ENCODE data around the gene ALKBH5.

Gene ALKBH5

DNA sequence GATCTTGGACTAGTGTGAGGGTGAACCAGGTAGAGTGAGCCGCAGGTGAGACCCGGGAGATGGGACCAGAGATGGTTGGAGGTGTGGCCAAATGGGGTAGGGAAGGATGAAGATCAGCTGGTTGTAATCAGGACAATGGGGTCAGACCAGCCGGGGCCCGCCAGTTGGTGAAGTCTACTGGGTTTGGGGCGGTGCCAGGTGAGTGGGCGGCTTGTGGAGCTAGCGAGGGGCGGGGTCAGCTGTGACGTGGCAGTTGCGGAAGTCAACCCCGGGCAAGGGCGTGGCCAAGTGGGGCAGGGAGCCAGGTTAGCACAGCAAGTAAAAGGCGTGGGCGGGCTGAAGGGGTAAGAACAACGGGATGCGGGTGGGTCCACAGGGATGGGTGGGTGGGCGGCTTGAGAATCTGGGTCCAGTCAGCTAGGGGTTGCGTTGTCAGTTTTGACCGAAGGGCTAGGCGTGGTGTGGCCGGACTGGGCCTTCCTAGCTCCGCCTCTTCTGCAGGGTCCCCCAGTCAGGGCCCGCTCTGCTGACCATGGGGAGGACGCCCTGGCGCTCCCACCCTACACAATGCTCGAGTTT is 25.5 kb upstream of the ALKBH5 start:
- DNase-seq, result peak; percentile 86 to 93 (median 90)

DNA sequence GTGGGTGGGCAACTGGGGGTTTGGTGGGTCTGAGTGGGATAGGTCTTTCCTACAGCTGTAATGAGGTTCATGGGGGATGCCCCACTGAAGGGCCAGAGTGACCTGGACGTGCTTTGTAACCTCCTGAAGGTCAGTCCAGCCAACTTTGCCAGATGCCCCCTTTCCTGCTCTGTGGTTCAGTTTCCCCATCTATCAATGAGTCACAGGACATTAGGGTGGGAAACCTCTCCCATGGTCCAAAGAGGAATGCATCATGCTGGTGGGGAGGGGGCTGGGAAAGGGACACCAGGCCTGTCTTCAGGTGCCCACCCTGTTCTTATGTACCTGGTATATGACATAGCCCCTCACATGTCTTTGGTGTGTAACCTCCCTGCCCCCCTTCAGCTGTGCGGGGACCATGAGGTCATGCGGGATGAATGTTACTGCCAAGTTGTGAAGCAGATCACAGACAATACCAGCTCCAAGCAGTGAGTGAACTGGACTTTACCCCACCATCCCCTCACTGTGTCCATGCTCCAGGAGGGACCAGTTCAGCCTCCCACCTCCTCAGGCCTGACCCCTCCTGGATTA is 24.0 kb upstream of the ALKBH5 start:
- no peak for DNase-seq

DNA sequence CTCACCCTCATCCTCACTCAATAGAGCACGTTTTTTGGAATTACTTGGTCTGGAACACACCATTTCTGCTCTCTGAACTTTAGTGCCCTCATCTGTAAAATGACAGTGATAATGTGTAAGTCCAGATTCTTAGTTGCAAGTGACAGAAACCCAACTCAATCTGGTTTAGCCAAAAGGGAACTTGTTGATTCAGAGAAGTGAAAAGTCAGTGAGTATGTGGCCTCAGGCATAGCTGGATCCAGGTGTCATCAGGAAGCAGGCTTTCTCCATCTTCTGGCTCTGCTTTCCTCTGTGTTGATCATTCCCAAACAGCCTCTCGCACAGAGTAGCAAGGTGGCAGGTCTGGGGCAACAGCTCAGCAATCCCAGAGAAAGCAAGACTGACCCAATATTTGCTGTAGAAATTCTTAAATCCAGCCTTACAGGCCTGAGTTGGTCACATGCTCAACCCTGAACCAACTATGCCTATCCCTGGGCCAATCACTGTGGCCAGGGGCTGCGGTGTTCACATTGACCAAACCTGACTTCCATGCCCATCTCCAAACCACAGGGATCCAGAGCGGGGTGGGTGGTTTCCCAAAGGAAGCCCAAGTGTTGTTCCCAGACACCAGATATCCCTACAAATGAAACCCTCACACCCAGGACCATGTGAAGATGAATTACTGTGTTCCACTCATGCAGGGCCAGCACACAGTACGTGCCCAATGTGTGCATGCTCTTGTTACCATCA is 23.3 kb upstream of the ALKBH5 start:
- DNase-seq, result no peak

DNA sequence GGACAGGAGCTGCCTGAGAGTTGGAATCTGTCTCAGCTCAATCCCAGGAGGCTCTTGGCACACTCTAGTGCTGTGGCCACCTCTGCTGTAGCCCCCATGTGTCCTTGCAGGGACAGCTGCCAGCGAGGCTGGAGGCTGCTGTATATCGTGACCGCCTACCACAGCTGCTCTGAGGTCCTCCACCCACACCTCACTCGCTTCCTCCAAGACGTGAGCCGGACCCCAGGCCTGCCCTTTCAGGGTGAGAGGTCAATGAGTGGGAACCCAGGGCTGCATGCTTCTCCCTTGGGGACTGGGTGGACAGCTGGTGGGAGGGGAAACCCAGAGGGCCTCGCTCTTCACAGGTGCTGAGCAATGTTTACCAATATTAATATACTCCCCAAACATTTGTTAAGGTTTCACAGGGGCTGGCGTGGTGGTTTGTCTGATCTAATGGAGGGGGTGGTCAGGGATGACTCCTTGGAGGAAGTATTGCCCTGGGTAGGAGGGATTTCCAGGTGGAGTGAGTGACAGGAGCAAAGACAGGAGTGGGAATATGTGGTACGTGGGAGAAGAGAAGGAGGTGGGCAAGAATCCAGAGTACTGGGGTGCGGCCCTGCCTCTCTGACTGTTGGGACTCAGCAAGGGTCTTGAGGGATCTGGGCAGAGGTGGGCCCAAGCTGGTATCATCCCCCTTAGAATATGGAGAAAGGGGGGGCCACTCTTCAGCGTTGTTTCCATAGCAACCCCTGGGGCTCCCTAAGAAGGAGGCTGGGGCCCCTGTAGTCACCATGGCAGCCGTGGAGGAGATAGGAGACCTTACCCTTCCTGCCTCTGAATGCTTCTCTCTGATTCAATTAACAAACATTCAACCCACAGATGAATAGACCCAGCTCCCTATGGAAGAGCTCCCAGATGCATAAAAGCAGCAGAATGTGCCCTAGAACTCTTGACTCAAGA is 22.2 kb upstream of the ALKBH5 start:
- no peak for DNase-seq

DNA sequence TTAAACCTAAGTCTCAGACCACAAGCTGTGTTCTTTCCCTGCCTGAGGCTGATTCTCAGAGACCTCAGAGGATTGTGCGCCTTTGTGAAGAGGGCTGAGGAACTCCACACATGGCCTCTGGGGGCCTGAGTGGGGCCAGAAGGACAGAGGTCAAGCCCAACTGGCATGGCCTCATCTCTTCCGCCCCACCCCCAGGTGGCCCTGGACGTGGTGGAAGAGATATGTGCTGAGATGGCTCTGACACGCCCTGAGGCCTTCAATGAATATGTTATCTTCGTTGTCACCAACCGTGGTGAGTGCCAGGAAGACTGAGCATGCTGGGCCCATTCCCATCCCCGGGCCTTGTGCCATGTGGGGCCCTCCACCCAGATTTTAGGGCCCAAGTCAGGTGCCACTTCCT is 20.1 kb upstream of the ALKBH5 start:
- no peak for DNase-seq

DNA sequence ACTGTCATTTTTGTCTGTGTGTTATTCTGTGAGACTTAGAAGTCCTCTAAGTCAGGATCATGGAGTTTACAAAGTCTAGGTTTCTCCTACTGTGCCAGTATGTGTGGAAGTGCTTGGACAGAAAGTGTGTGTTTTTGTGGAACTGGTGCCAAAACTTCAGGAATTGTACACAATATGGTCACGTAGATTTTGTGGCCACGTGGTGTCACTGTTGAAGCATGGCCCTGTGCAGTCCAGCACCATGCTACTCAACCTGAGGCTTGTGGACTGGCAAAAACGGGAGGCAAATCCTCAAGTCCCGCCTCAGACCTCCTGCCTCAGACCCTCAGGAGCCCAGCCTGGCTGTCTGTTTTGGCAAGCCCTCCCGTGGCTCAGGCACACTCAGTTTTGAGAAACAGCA is 16.7 kb upstream of the ALKBH5 start:
- DNase-seq, result no peak

DNA sequence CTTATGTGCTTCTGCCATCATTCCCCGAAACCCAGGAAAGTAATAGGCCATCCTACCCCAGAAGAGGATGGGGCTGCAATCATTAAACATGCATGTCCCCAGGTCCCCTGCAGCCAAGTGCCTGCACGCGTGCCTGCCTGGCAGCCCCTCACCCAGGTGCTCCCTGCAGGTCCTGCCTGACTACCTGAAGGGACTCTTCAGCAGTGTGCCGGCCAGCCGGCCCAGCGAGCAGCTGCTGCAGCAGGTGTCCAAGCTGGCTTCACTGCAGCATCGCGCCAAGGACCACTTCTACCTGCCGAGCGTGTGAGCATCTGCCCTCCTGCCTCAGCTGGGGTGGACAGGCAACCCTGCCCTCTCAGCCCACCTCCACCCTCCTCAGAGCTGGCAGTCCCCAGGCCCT is 16.2 kb upstream of the ALKBH5 start:
- DNase-seq, result no peak

DNA sequence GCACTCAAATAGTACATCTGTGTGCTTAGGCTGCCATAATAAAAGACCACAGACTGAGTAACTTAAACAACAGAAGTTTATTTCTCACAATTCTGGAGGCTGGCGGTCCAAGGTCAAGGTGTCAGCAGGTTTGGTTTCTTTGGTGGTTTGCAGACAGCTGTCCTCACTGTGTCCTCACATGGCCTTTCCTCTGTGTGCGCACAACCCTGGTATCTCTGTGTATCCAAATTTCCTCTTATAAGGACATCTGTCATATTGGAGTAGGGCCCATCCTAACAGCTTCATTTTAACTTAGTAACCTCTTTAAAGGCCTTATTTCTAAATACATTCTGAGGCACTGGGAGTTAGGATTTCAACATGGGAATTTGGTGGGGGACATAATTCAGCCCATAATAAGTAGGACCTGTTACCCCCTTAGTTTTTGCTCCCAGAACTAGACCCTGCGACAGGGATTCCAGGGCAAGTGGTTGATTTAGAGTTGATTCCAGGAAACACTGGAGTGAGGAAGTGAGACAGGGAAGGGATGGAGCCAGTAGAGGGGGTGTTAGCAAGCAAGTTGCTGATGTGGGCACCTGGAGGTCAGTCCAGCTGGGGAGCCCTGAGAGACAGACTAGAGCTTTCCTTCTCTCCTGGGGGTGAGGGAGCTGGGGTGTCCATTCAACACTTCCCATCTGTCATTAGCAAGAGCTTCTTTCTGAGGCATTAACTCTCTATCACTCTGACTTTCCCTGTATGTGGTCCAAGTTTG is 10.9 kb upstream of the ALKBH5 start:
- no peak for DNase-seq

DNA sequence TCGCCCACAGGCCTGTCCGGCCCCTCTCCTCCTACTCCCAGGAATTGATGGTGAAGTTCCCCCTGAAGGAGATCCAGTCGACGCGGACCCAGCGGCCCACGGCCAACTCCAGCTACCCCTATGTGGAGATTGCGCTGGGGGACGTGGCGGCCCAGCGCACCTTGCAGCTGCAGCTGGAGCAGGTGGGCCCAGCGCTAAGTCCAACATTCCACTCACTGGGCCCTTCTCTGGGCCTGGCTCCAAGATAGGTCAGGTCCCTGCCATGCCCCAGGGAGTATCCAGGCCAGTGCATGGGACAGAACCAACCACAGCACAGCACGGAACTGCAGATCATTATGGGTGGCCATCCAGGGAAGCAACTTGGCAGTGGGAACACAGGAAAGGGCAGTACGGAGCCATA is 9.9 kb upstream of the ALKBH5 start:
- DNase-seq, result no peak

DNA sequence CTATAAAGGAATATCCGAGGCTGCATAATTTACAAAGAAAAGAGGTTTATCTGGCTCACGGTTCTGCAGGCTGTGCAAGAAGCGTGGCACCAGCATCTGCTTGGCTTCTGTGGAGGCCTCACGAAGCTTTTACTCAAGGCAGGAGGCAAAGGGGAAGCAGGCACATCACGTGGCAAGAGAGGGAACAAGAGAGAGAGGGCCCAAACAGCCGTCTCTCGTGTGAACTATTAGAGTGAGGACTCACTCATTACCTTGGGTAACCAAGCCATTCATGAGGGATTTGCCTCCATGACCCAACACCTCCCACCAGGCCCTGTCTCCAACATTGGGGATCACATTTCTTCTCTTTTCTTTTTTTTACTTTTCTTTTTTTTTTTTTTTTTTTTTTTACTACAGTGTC is 7.5 kb upstream of the ALKBH5 start:
- DNase-seq, result no peak

DNA sequence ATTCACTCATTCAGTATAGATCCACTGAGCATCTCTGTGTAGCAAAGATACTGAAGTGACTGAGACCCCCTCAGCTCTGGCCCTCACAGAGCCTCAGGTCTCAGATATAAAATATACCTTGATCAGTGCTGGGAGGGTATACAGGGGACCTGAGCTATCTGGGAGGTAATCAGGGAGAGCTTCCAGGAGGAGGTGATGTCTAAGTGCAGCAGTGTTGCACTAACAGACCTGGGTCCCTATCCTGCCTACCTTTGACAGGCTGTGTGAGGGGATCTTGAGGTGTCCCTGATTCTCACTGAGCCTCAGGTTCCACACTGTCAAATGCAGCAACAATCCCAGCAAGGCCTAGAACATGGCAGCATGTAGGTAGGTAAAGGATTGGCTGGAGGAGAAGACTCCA is 6.5 kb upstream of the ALKBH5 start:
- no peak for DNase-seq

DNA sequence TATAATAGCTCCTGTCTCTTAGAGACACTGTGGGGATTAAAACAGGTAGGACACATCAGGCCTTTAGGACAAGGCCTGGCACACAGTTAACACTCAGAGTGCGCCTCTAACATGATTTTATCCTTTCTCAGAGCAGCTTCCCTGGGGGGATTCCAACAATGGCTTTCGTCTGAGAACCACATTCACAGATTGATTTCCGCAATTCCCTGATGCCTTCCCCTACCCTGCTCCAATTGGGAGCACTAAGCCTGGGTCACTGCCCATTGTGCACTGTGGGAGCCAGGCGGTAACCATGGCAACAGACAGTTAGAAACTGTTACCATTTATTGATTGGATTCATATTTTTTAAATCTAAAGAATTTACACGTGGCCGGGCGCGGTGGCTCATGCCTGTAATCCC is 5.9 kb upstream of the ALKBH5 start:
- DNase-seq, result no peak

DNA sequence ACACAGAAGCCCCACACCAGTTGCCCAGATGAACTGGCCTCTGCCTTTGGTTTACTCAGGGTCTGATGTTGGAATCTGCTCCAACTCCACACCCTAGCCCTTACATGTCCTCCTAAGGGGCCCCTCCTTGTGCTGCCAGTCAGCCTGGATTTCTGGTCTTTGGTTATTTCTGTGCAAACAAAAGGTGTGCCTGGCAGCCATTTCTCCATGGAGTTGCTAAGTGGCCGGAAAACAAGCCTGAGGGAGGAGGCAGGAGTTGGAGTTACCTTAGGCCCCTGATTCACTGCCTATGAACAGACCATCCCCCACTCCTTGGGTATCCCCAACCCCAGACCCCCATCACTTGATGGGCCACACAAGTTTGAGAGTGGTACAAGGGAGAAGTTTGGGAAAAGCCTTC is 4.4 kb upstream of the ALKBH5 start:
- no peak for DNase-seq

DNA sequence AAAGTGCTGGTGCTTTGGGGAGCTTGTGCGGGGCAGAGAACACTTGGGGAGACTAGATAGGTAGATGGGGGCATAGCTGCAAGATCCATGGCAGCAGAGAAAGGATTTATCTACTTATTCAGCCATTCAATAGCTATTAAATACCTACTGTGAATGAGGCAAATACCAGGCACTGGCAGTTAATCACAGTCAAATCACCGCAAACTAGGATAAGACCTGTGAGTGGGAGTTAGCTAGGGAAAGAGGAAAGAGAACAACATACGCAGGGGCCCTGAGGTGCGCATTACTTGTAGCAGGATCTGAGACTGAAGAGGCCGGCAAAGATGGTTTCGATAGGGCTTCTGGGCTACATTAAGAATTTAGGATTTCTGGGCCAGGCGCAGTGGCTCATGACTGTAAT is 3.8 kb upstream of the ALKBH5 start:
- DNase-seq, result no peak

DNA sequence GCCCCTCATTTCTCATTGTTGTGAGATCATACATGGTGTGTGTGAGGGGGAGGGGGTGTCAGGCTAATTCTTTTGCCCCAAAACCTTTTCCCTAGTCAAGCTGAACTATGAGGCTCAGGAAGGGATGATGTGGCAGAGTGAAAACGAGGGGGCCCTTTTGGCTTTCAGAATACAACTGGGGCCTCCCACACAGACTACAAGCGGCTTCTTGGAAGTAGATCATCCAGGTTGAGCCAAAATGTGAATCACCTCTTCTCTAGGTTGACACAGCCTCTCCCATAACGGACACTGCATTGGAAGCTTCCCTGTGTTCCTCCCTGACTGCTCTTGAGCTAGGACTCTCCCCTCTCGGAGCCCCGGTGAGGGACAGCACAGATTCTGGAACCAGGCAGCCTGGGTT is 2.3 kb upstream of the ALKBH5 start:
- peak in 2 of 5 experiments; percentile 33 for DNase-seq

DNA sequence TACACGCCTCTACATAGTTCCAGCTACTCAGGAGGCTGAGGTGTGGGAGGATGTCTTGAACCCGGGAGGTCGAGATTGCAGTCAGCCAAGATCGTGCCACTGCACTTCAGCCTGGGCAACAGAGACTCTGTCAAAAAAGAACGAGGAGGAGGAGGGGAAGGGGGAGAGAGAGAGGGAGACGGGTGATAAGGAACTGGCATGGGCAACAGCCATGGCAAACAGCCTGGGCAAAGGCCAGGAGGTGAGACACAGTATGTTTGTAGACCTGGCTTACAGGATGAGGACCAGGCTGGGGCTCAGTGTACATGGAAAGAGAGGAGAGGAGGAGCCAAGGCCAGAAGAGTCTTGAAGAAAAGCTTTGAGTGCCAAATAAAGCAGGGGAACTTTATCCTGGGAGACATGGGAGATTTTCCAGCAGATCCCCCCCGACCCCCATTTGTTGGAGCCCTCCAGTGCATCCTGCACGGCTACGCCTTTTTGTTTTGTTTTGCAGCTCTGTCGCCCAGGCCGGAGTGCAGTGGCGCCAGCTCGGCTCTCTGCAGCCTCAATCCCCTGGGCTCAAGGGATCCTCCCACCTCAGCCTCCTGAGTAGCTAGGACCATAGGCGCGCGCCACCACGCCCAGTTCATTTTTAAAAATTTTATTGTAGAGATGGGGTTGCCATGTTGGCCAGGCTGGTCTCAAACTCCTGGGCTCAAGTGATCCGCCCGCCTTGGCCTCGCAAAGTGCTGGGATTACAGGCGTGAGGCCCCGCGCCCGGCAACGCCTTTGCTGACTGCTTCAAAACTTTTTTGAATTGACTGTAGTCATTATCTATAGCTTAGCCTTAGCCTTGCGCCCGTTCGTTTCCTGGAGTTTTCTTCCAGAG is 1.3 kb upstream of the ALKBH5 start:
- peak in 1 of 5 experiments; percentile 35 for DNase-seq

DNA sequence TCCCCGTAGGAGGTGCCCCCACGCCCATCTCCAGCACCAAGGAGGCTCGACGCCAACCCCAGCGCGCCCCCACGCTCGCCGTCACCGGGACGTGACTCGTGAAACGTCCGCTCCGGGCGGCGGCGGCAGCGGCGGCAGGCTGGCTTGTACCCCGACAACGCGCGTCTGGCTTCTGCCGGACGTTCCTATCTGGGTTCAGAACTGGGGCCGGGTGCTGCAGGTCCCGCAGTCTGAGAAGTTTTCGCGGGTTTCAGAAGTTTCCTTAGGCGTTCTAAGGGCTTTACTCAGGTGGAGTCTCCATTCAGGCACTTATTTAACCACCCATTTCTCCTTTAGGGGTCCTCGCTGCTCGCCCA is 672 bp upstream of the ALKBH5 start:
- peak; percentile 57 to 91 (median 76) for DNase-seq

DNA sequence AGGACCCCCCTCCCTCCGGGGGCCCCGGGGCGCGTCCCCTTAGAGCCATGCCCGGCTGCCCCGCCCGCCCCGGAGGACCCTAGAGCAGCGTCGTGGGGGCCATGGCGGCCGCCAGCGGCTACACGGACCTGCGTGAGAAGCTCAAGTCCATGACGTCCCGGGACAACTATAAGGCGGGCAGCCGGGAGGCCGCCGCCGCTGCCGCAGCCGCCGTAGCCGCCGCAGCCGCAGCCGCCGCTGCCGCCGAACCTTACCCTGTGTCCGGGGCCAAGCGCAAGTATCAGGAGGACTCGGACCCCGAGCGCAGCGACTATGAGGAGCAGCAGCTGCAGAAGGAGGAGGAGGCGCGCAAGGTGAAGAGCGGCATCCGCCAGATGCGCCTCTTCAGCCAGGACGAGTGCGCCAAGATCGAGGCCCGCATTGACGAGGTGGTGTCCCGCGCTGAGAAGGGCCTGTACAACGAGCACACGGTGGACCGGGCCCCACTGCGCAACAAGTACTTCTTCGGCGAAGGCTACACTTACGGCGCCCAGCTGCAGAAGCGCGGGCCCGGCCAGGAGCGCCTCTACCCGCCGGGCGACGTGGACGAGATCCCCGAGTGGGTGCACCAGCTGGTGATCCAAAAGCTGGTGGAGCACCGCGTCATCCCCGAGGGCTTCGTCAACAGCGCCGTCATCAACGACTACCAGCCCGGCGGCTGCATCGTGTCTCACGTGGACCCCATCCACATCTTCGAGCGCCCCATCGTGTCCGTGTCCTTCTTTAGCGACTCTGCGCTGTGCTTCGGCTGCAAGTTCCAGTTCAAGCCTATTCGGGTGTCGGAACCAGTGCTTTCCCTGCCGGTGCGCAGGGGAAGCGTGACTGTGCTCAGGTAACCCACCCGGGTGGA is 759 bp downstream of the ALKBH5 start:
- peak; percentile 56 to 80 (median 66) for DNase-seq

DNA sequence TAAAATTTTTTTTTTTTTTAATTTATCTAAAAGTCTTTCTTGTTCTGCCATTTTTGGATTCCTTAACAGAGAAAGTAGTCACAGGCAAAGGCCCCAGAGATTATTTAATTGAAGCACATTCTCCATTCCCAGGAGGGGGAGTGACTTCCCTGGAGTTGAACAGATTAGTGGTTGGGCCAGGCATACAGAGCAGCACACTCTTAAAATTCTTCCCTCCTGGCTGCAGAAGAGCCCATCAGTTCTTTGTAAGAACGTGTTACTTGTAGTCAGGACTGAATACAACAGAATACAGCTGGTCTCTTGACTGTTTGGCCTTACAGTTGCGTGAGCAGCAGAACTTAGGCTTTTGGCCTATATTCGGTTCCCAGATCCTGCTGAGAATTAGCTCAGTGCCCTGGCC is 1.8 kb downstream of the ALKBH5 start:
- DNase-seq, result no peak

DNA sequence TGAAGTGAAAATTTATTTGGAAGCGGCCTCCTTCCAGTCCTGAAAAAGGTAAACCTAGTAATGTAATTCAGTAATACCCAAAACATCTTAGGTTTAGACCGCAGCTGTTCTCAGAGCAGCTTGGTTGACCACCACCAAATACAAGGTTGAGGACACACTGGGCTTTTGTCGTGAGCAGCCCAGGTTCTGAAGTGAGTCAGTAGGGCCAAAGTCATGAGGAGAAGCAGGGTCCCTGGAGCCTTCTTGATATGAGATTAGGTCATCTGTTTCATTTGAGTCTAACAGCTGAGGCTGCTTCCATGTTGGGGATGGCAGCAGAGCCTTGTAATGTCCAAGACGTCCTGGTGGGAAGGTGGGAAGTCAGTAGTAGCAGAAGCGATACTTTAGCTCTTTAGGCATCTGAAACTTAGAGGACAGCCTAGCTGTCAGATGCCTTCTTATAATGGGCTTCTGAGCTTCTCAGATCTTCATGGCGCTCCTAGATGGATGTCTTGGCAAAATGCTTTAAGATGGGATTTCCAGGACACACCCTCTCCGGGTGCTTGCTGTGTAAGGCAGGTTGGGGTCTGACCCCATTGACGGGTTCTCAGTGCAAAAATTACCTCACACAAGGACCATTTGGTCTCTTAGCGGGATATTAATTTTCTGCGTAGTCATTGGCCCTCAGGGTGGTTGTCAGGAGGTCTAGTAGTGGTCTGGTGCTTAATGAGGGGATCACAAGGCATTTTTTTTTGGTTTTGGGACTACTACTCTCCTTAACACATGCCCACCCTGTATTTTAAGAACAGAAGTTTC is 2.4 kb downstream of the ALKBH5 start:
- no peak for DNase-seq

Measured in T-helper 2 cell (primary cell).